HEK293 (cell line): Measurements from ENCODE around the gene MRPL54.
A peak's percentile ranks its signal among the peaks of the same experiment; 100 is the strongest.

Experiments
- FEZF1 ChIP-seq: fragments of 450-650 bp; formaldehyde crosslinking; IDR thresholded peaks from 2 replicates; pipeline ENCODE4 v1.5.1; 2016; ENCODE audit warnings: missing biosample characterization, missing genetic modification characterization
- GFI1B ChIP-seq: fragments of 450-650 bp; formaldehyde crosslinking; IDR thresholded peaks from 2 replicates; pipeline ENCODE4 v1.5.1; 2016; ENCODE audit warnings: missing biosample characterization, missing genetic modification characterization
- IKZF3 ChIP-seq: fragments of 450-650 bp; IDR thresholded peaks from 2 replicates; pipeline ENCODE4 v1.5.0; 2018; ENCODE audit warnings: missing biosample characterization, mild to moderate bottlenecking, missing genetic modification characterization, moderate library complexity
- KLF10 ChIP-seq: fragments of 450-650 bp; IDR thresholded peaks from 2 replicates; pipeline ENCODE4 v1.5.1; 2018; ENCODE audit warnings: missing biosample characterization, mild to moderate bottlenecking, missing genetic modification characterization
- MZF1 ChIP-seq: fragments of 450-650 bp; formaldehyde crosslinking; IDR thresholded peaks from 2 replicates; pipeline ENCODE4 v1.5.1; 2017; ENCODE audit warnings: missing biosample characterization, missing genetic modification characterization, borderline replicate concordance
- PRDM1 ChIP-seq: fragments of 450-650 bp; formaldehyde crosslinking; IDR thresholded peaks from 2 replicates; pipeline ENCODE4; 2016; ENCODE audit warnings: missing biosample characterization, missing genetic modification characterization
- PRDM10 ChIP-seq: fragments of 450-650 bp; formaldehyde crosslinking; IDR thresholded peaks from 2 replicates; pipeline ENCODE4 v1.5.1; 2016; ENCODE audit warnings: missing biosample characterization, missing genetic modification characterization
- YY1 ChIP-seq: fragments of 450-650 bp; formaldehyde crosslinking; IDR thresholded peaks from 2 replicates; pipeline ENCODE4 v1.5.1; 2018; ENCODE audit warnings: missing biosample characterization, missing genetic modification characterization
- ZBTB44 ChIP-seq: fragments of 450-650 bp; IDR thresholded peaks from 2 replicates; pipeline ENCODE4 v1.5.1; 2018; ENCODE audit warnings: missing biosample characterization, mild to moderate bottlenecking, missing genetic modification characterization
- ZFP37 ChIP-seq: fragments of 450-650 bp; formaldehyde crosslinking; IDR thresholded peaks from 2 replicates; pipeline ENCODE4 v1.5.1; 2016; ENCODE audit warnings: missing biosample characterization, missing genetic modification characterization
- ZFP69B ChIP-seq: fragments of 450-650 bp; formaldehyde crosslinking; IDR thresholded peaks from 2 replicates; pipeline ENCODE4 v1.5.1; 2016; ENCODE audit warnings: missing biosample characterization, missing genetic modification characterization
- ZIC2 ChIP-seq: fragments of 450-650 bp; formaldehyde crosslinking; IDR thresholded peaks from 2 replicates; pipeline ENCODE4 v1.5.1; 2016; ENCODE audit warnings: missing biosample characterization, missing genetic modification characterization
- ZNF133 ChIP-seq: fragments of 450-650 bp; formaldehyde crosslinking; IDR thresholded peaks from 2 replicates; pipeline ENCODE4 v1.5.1; 2016; ENCODE audit warnings: missing biosample characterization, missing genetic modification characterization
- ZNF148 ChIP-seq: fragments of 450-650 bp; formaldehyde crosslinking; IDR thresholded peaks from 2 replicates; pipeline ENCODE4 v1.5.0; 2017; ENCODE audit warnings: missing biosample characterization, missing genetic modification characterization, borderline replicate concordance
- ZNF2 ChIP-seq: fragments of 450-650 bp; formaldehyde crosslinking; IDR thresholded peaks from 2 replicates; pipeline ENCODE4 v1.5.1; 2016; ENCODE audit warnings: missing biosample characterization, missing genetic modification characterization
- ZNF280C ChIP-seq: fragments of 450-650 bp; formaldehyde crosslinking; IDR thresholded peaks from 2 replicates; pipeline ENCODE4 v1.5.1; 2016; ENCODE audit warnings: missing biosample characterization, missing genetic modification characterization
- ZNF324 ChIP-seq: fragments of 450-650 bp; formaldehyde crosslinking; IDR thresholded peaks from 2 replicates; pipeline ENCODE4 v1.5.1; 2016; ENCODE audit warnings: missing biosample characterization, missing genetic modification characterization
- ZNF391 ChIP-seq: fragments of 450-650 bp; formaldehyde crosslinking; IDR thresholded peaks from 2 replicates; pipeline ENCODE4 v1.5.1; 2016; ENCODE audit warnings: low read depth, missing biosample characterization, missing genetic modification characterization, borderline replicate concordance
- ZNF394 ChIP-seq: fragments of 450-650 bp; formaldehyde crosslinking; IDR thresholded peaks from 2 replicates; pipeline ENCODE4 v1.5.1; 2016; ENCODE audit warnings: missing biosample characterization, missing genetic modification characterization, mild to moderate bottlenecking, moderate library complexity, borderline replicate concordance
- ZNF473 ChIP-seq: fragments of 450-650 bp; formaldehyde crosslinking; IDR thresholded peaks from 2 replicates; pipeline ENCODE4 v1.5.1; 2017; ENCODE audit warnings: missing biosample characterization, missing genetic modification characterization
- ZNF488 ChIP-seq: fragments of 450-650 bp; formaldehyde crosslinking; IDR thresholded peaks from 2 replicates; pipeline ENCODE4 v1.5.1; 2016; ENCODE audit warnings: missing biosample characterization, missing genetic modification characterization
- ZNF549 ChIP-seq: fragments of 450-650 bp; IDR thresholded peaks from 2 replicates; pipeline ENCODE4 v1.5.1; 2018; ENCODE audit warnings: missing biosample characterization, missing genetic modification characterization, mild to moderate bottlenecking, inconsistent platforms, moderate library complexity
- ZNF558 ChIP-seq: fragments of 450-650 bp; formaldehyde crosslinking; IDR thresholded peaks from 2 replicates; pipeline ENCODE4 v1.5.1; 2016; ENCODE audit warnings: missing biosample characterization, missing genetic modification characterization
- ZNF664 ChIP-seq: fragments of 450-650 bp; formaldehyde crosslinking; IDR thresholded peaks from 2 replicates; pipeline ENCODE4 v1.5.1; 2016; ENCODE audit warnings: missing biosample characterization, missing genetic modification characterization
- ZXDB ChIP-seq: fragments of 450-650 bp; formaldehyde crosslinking; IDR thresholded peaks from 2 replicates; pipeline ENCODE4 v1.5.1; 2016; ENCODE audit warnings: missing biosample characterization, missing genetic modification characterization

Gene MRPL54

GRCh38 chr19:3761382-3762129 is 926 bp upstream of the MRPL54 start, which contains the start of gene APBA3 (continued):
- TF ChIP-seq ZNF324, result peak; percentile 75
- peak; percentile 70 for TF ChIP-seq ZFP69B (tag by site-specific recombination)
- TF ChIP-seq ZNF2, result peak; percentile 96
- no peak for TF ChIP-seq GFI1B
- peak; percentile 32; the same call in 1 of the 2 replicates for TF ChIP-seq KLF10 (tag by site-specific recombination)
- TF ChIP-seq PRDM10 (tag by site-specific recombination), result peak; percentile 96
- TF ChIP-seq ZNF558 (tag by site-specific recombination), result peak; percentile 44; the same call in 1 of the 2 replicates
- TF ChIP-seq ZNF133, result no peak
- no peak for TF ChIP-seq ZNF148 (tag by site-specific recombination)
- TF ChIP-seq ZNF473, result no peak
- TF ChIP-seq YY1 (tag by site-specific recombination), result peak; percentile 62; the same call in 1 of the 2 replicates
- TF ChIP-seq ZFP37 (tag by site-specific recombination), result 0 out of 2 replicates have a peak, but pooled peaks have one; percentile 16
- peak; percentile 50; the same call in 1 of the 2 replicates for TF ChIP-seq ZBTB44 (tag by site-specific recombination)
- TF ChIP-seq ZNF391 (tag by site-specific recombination), result peak; percentile 26; the same call in 1 of the 2 replicates
- peak; percentile 44; the same call in 1 of the 2 replicates for TF ChIP-seq ZNF394 (tag by site-specific recombination)
- no peak for TF ChIP-seq ZNF488
- TF ChIP-seq ZIC2 (tag by site-specific recombination), result peak; percentile 55
- no peak for TF ChIP-seq PRDM1 (tag by site-specific recombination)
- no peak for TF ChIP-seq ZNF549 (tag by site-specific recombination)
- TF ChIP-seq ZNF664 (tag by site-specific recombination), result no peak
- peak; percentile 99 for TF ChIP-seq ZXDB (tag by site-specific recombination)
- TF ChIP-seq ZNF280C, result no peak
- TF ChIP-seq IKZF3 (tag by site-specific recombination), result peak; percentile 99
- peak; percentile 33; the same call in 1 of the 2 replicates for TF ChIP-seq MZF1 (tag by site-specific recombination)
- TF ChIP-seq FEZF1 (tag by site-specific recombination), result no peak
